ENCODE results near the gene ZNF304.

The ZNF304 gene

GRCh38 chr19:57362997-57363687 lies 12.1 kb downstream of the ZNF304 start, which contains the start of the genes TRAPPC2B and ZNF547:
TSS of gene TRAPPC2B (plus strand) at chr19:57363551. CDS start at chr19:57364834, 1,283 bp downstream.
TSS of gene ZNF547 (plus strand) at chr19:57363551. CDS start at chr19:57368556, 5,005 bp downstream.
- H3K4me3 ChIP-seq (replicated peaks; ENCODE audit: insufficient read depth, low read length), result peak within 1 kb of the TSS; percentile 89
- peak; percentile 99 to 100 for DNase-seq (ENCODE audit: low read depth in 1 of 2, low spot score in 1 of 2)
- peak within 1 kb of the TSS; percentile 80 for H3K27ac ChIP-seq (replicated peaks)
- no peaks in the 10 kb centered on the region for H3K27me3 ChIP-seq (ENCODE audit: insufficient read depth, poor library complexity, severe bottlenecking)
- TF ChIP-seq SPI1 (IDR thresholded peaks at IDR 0.05; ENCODE audit: borderline replicate concordance, low read depth) (no peak), REST (IDR thresholded peaks at IDR 0.05; ENCODE audit: insufficient replicate concordance, low read depth) (peak; percentile 47), GABPA (IDR thresholded peaks at IDR 0.05; ENCODE audit: low read depth) (peak; percentile 96), POLR2AphosphoS5 (IDR thresholded peaks at IDR 0.05; ENCODE audit: low read depth) (peak; percentile 86)
- TF ChIP-seq, protein P1, sequence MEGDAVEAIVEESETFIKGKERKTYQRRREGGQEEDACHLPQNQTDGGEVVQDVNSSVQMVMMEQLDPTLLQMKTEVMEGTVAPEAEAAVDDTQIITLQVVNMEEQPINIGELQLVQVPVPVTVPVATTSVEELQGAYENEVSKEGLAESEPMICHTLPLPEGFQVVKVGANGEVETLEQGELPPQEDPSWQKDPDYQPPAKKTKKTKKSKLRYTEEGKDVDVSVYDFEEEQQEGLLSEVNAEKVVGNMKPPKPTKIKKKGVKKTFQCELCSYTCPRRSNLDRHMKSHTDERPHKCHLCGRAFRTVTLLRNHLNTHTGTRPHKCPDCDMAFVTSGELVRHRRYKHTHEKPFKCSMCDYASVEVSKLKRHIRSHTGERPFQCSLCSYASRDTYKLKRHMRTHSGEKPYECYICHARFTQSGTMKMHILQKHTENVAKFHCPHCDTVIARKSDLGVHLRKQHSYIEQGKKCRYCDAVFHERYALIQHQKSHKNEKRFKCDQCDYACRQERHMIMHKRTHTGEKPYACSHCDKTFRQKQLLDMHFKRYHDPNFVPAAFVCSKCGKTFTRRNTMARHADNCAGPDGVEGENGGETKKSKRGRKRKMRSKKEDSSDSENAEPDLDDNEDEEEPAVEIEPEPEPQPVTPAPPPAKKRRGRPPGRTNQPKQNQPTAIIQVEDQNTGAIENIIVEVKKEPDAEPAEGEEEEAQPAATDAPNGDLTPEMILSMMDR (IDR thresholded peaks at IDR 0.05; ENCODE audit: insufficient read depth, low read length), result no peak

- no peak for DNase-seq (ENCODE audit: low read depth in 1 of 2, low spot score in 1 of 2)
- TF ChIP-seq GABPA (IDR thresholded peaks at IDR 0.05; ENCODE audit: low read depth) (no peak), POLR2AphosphoS5 (IDR thresholded peaks at IDR 0.05; ENCODE audit: low read depth) (no peak), SPI1 (IDR thresholded peaks at IDR 0.05; ENCODE audit: borderline replicate concordance, low read depth) (no peak), REST (IDR thresholded peaks at IDR 0.05; ENCODE audit: insufficient replicate concordance, low read depth) (no peak)
- TF ChIP-seq, protein P1 (IDR thresholded peaks at IDR 0.05; ENCODE audit: insufficient read depth, low read length), result no peak
- Histone ChIP-seq H3K4me3 (replicated peaks; ENCODE audit: insufficient read depth, low read length) (peak overlapping the region; percentile 89), H3K27me3 (ENCODE audit: insufficient read depth, poor library complexity, severe bottlenecking) (no peaks in the 10 kb centered on the region), H3K27ac (replicated peaks) (peak overlapping the region; percentile 67)
Measured at GRCh38 chr19:57363688-57364181, 12.7 kb downstream of the ZNF304 start.

GRCh38 chr19:57366776-57367175 lies 15.7 kb downstream of the ZNF304 start:
- Histone ChIP-seq H3K27ac (replicated peaks) (no peak overlapping the region), H3K27me3 (ENCODE audit: insufficient read depth, poor library complexity, severe bottlenecking) (no peaks in the 10 kb centered on the region), H3K4me3 (replicated peaks; ENCODE audit: insufficient read depth, low read length) (no peak overlapping the region)
- TF ChIP-seq SPI1 (IDR thresholded peaks at IDR 0.05; ENCODE audit: borderline replicate concordance, low read depth) (no peak), REST (IDR thresholded peaks at IDR 0.05; ENCODE audit: insufficient replicate concordance, low read depth) (no peak), GABPA (IDR thresholded peaks at IDR 0.05; ENCODE audit: low read depth) (no peak), POLR2AphosphoS5 (IDR thresholded peaks at IDR 0.05; ENCODE audit: low read depth) (no peak)
- TF ChIP-seq, protein P1 (IDR thresholded peaks at IDR 0.05; ENCODE audit: insufficient read depth, low read length), result no peak
- DNase-seq (ENCODE audit: low read depth in 1 of 2, low spot score in 1 of 2), result no peak

Measured in HL-60 (cell line).